ENCODE results near the gene EFCAB8.

DNA sequence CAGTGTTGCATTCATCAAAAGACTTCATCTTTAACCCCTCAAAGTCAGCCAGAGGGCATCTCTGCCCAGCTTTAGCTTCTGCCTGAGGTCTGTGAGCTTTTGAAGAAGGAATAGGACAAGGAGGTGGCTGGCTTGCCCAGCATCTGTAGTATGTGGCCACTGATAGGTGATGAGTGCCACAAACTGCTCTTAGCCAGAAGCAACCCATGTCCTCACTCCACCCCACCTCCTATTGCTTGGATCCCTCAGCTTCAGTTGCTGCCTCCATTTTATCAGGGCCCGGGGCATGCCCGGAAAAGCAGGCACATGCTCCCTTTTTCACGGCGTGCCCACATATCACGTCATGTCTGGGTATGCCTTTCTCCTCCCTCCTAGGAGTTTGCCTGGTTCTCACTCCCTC, 11.9 kb upstream of the EFCAB8 start:
- TF ChIP-seq YY1 (IDR thresholded peaks at IDR 0.05) (no peak), HNF4G (IDR thresholded peaks at IDR 0.05) (no peak), NR2F2 (IDR thresholded peaks at IDR 0.05) (no peak)
- TF ChIP-seq, protein P1, sequence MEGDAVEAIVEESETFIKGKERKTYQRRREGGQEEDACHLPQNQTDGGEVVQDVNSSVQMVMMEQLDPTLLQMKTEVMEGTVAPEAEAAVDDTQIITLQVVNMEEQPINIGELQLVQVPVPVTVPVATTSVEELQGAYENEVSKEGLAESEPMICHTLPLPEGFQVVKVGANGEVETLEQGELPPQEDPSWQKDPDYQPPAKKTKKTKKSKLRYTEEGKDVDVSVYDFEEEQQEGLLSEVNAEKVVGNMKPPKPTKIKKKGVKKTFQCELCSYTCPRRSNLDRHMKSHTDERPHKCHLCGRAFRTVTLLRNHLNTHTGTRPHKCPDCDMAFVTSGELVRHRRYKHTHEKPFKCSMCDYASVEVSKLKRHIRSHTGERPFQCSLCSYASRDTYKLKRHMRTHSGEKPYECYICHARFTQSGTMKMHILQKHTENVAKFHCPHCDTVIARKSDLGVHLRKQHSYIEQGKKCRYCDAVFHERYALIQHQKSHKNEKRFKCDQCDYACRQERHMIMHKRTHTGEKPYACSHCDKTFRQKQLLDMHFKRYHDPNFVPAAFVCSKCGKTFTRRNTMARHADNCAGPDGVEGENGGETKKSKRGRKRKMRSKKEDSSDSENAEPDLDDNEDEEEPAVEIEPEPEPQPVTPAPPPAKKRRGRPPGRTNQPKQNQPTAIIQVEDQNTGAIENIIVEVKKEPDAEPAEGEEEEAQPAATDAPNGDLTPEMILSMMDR (IDR thresholded peaks at IDR 0.05; ENCODE audit: low read depth, low read length, missing input control), result no peak
- TF ChIP-seq, protein P2, sequence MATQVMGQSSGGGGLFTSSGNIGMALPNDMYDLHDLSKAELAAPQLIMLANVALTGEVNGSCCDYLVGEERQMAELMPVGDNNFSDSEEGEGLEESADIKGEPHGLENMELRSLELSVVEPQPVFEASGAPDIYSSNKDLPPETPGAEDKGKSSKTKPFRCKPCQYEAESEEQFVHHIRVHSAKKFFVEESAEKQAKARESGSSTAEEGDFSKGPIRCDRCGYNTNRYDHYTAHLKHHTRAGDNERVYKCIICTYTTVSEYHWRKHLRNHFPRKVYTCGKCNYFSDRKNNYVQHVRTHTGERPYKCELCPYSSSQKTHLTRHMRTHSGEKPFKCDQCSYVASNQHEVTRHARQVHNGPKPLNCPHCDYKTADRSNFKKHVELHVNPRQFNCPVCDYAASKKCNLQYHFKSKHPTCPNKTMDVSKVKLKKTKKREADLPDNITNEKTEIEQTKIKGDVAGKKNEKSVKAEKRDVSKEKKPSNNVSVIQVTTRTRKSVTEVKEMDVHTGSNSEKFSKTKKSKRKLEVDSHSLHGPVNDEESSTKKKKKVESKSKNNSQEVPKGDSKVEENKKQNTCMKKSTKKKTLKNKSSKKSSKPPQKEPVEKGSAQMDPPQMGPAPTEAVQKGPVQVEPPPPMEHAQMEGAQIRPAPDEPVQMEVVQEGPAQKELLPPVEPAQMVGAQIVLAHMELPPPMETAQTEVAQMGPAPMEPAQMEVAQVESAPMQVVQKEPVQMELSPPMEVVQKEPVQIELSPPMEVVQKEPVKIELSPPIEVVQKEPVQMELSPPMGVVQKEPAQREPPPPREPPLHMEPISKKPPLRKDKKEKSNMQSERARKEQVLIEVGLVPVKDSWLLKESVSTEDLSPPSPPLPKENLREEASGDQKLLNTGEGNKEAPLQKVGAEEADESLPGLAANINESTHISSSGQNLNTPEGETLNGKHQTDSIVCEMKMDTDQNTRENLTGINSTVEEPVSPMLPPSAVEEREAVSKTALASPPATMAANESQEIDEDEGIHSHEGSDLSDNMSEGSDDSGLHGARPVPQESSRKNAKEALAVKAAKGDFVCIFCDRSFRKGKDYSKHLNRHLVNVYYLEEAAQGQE (IDR thresholded peaks at IDR 0.05), result no peak

Measured in liver (tissue), 3 donors.